Parathyroid adenoma (tissue), 2 donors: Measurements from ENCODE around the gene SURF2.
"Not testable (repeated sequence)": the region's sequence is repeated elsewhere in the genome, so short reads cannot be mapped to it uniquely, and the experiment has no call there.

Experiments used
- H2AFZ ChIP-seq: fragments of 300-600 bp; sonication (generic); one replicate; pipeline ENCODE4 v1.7.0; 2017; ENCODE audit warnings: antibody characterized with exemption, mild to moderate bottlenecking
- H3K27ac ChIP-seq: fragments of 300-600 bp; sonication (generic); one replicate; pipeline ENCODE4 v1.7.0; 2017
- H3K27me3 ChIP-seq: fragments of 300-600 bp; sonication (generic); one replicate; pipeline ENCODE4 v1.7.0; 2017; ENCODE audit warnings: low read length; ENCODE audit not compliant: control insufficient read depth, insufficient read depth
- H3K36me3 ChIP-seq: fragments of 300-600 bp; sonication (generic); one replicate; pipeline ENCODE4 v1.7.0; 2017; ENCODE audit warnings: low read length; ENCODE audit not compliant: control insufficient read depth, insufficient read depth
- H3K4me1 ChIP-seq: fragments of 300-600 bp; sonication (generic); one replicate; pipeline ENCODE4 v1.7.0; 2017; ENCODE audit warnings: control low read depth
- H3K4me2 ChIP-seq: fragments of 300-600 bp; sonication (generic); one replicate; pipeline ENCODE4 v1.7.0; 2017; ENCODE audit warnings: low read length
- H3K4me3 ChIP-seq: fragments of 300-600 bp; sonication (generic); one replicate; pipeline ENCODE4 v1.7.0; 2017; ENCODE audit warnings: low read depth, low read length
- H3K79me2 ChIP-seq: fragments of 300-600 bp; sonication (generic); one replicate; pipeline ENCODE4 v1.7.0; 2017; ENCODE audit warnings: control low read depth
- H3K9ac ChIP-seq: fragments of 300-600 bp; sonication (generic); one replicate; pipeline ENCODE4 v1.7.0; 2017; ENCODE audit warnings: mild to moderate bottlenecking
- H3K9me3 ChIP-seq: fragments of 300-600 bp; sonication (generic); one replicate; pipeline ENCODE4 v1.7.0; 2017; ENCODE audit warnings: low read length; ENCODE audit not compliant: control insufficient read depth
- CTCF ChIP-seq: fragments of 300-600 bp; sonication (generic); IDR thresholded peaks from one replicate; pipeline ENCODE4 v1.7.0; 2017; ENCODE audit warnings: antibody characterized with exemption, mild to moderate bottlenecking
- donor health status: primary hyperparathyroidism.

Gene SURF2

GRCh38 chr9:133327834-133328484, 28.4 kb upstream of the SURF2 start:
- Histone ChIP-seq H3K4me1 (no peaks in the 10 kb centered on the region), H3K9me3 (no peaks in the 10 kb centered on the region), H2AFZ (no peak overlapping the region), H3K79me2 (no peaks in the 10 kb centered on the region), H3K27ac (no peak overlapping the region), H3K27me3 (no peaks in the 10 kb centered on the region), H3K9ac (no peak overlapping the region), H3K4me3 (no peak overlapping the region), H3K36me3 (no peaks in the 10 kb centered on the region), H3K4me2 (no peak overlapping the region)
- no peak for TF ChIP-seq CTCF

- TF ChIP-seq CTCF: peak; percentile 43
- H3K4me3 ChIP-seq, H3K9ac ChIP-seq, H3K27ac ChIP-seq, H3K4me1 ChIP-seq, H3K79me2 ChIP-seq, H3K9me3 ChIP-seq, H3K4me2 ChIP-seq, H2AFZ ChIP-seq, H3K36me3 ChIP-seq, H3K27me3 ChIP-seq: not testable (repeated sequence)
Measured at GRCh38 chr9:133329306-133330156, 26.8 kb upstream of the SURF2 start.

GRCh38 chr9:133331221-133331620, 25.1 kb upstream of the SURF2 start:
- H3K36me3 ChIP-seq: no peaks in the 10 kb centered on the region

GRCh38 chr9:133331641-133332380, 24.5 kb upstream of the SURF2 start:
- H2AFZ ChIP-seq: no peak overlapping the region
- H3K4me1 ChIP-seq: peaks cover 7% of the 10 kb centered on the region
- no peak overlapping the region for H3K4me3 ChIP-seq
- no peak overlapping the region for H3K27ac ChIP-seq
- H3K27me3 ChIP-seq: no peaks in the 10 kb centered on the region
- TF ChIP-seq CTCF: no peak
- no peak overlapping the region for H3K9ac ChIP-seq
- H3K4me2 ChIP-seq: no peak overlapping the region
- no peaks in the 10 kb centered on the region for H3K9me3 ChIP-seq
- no peaks in the 10 kb centered on the region for H3K79me2 ChIP-seq
- no peaks in the 10 kb centered on the region for H3K36me3 ChIP-seq

More at GRCh38 chr9:133331221-133331620, 25.1 kb upstream of the SURF2 start:
- no peak overlapping the region for H3K9ac ChIP-seq
- no peak overlapping the region for H3K4me2 ChIP-seq
- H3K27me3 ChIP-seq: no peaks in the 10 kb centered on the region
- no peak for TF ChIP-seq CTCF
- H3K4me3 ChIP-seq: no peak overlapping the region
- no peak overlapping the region for H3K27ac ChIP-seq
- peaks cover 4% of the 10 kb centered on the region for H3K4me1 ChIP-seq
- H3K9me3 ChIP-seq: no peaks in the 10 kb centered on the region
- no peaks in the 10 kb centered on the region for H3K79me2 ChIP-seq
- H2AFZ ChIP-seq: no peak overlapping the region
